GM12878 (cell line): ENCODE measurements around the gene MTSS2. TPM values are rescaled to one million over a fixed set of nuclear protein-coding genes. Genes with fewer than 3 reads are reported as not detected.

Experiments
- ATAC-seq: fragments of 200-7000 bp; cut with Tn5 transposase; 3 replicates; pipeline ENCODE4 v1.9.1; 2020; ENCODE audit warnings: mild to moderate bottlenecking, moderate library complexity
- BruUV-seq: library from RNA; stranded (reverse); fragments of 400-500 nt; replicated peaks from 2 replicates; lab custom pipeline; 2021; lab: Mats Ljungman, UMichigan
- CTCF ChIA-PET: fragments of 300-600 bp; sonication (Branson Sonifier 250); formaldehyde crosslinking; extraction: SDS; loops from one replicate; lab custom pipeline; 2021; ENCODE audit warnings: inconsistent platforms; lab: Yijun Ruan, JAX
- POLR2A ChIA-PET: fragments of 350-600 bp; formaldehyde crosslinking; extraction: SDS; loops from one replicate; lab custom pipeline; 2021; ENCODE audit warnings: inconsistent platforms; lab: Charles Lee
- RAD21 ChIA-PET: fragments of 300-600 bp; sonication (Branson Sonifier 250); formaldehyde crosslinking; loops from one replicate; lab custom pipeline; 2023; ENCODE audit warnings: antibody characterized with exemption; ENCODE audit not compliant: unreplicated experiment; lab: Charles Lee
- SMC1A ChIA-PET: fragments of 300-600 bp; sonication (Branson Sonifier 250); formaldehyde crosslinking; loops from one replicate; lab custom pipeline; 2023; ENCODE audit not compliant: unreplicated experiment, uncharacterized antibody; lab: Charles Lee
- DNase-seq: peaks from one replicate; pipeline ENCODE4 v3.0.0-alpha.2; 2011; ENCODE audit warnings: low read depth, low spot score
- FAIRE-seq: peaks from 3 replicates; lab custom pipeline; 2011; peaks lifted over from hg19 to GRCh38; lab: Jason Lieb, UNC
- H2AFZ ChIP-seq: 2 replicates; pipeline ENCODE4 v1.6.0; 2011; ENCODE audit warnings: low read depth, low read length, control low read depth; ENCODE audit not compliant: control insufficient read depth
- H3K27ac ChIP-seq: 2 replicates; pipeline ENCODE4 v1.5.1; 2011; ENCODE audit warnings: control low read depth; ENCODE audit not compliant: control insufficient read depth, insufficient read depth
- H3K27me3 ChIP-seq, 2 experiments: replicated peaks in 1 of 2; 2 replicates each; pipeline versions ENCODE4 v1.6.0 to v1.6.1; 2011; ENCODE audit warnings: low read length in 1 of 2; ENCODE audit not compliant: control insufficient read depth in 2 of 2, insufficient read depth in 2 of 2
- H3K36me3 ChIP-seq, 2 experiments: 2 replicates each; pipeline ENCODE4 v1.5.1; 2011; ENCODE audit warnings: low read length in 1 of 2; ENCODE audit not compliant: control insufficient read depth in 2 of 2, insufficient read depth in 2 of 2
- H3K4me1 ChIP-seq: 2 replicates; pipeline ENCODE4 v1.6.1; 2011; ENCODE audit warnings: mild to moderate bottlenecking, low read length, moderate library complexity, mixed read lengths; ENCODE audit not compliant: control insufficient read depth, insufficient read depth
- H3K4me2 ChIP-seq: 2 replicates; pipeline ENCODE4 v1.6.0; 2011; ENCODE audit warnings: control low read depth; ENCODE audit not compliant: control insufficient read depth, insufficient read depth
- H3K4me3 ChIP-seq: fragments of 200-600 bp; sonication (generic); 2 replicates; pipeline ENCODE4 v1.5.1; 2016
- H3K79me2 ChIP-seq: 2 replicates; pipeline ENCODE4 v1.6.0; 2011; ENCODE audit warnings: low read length; ENCODE audit not compliant: control insufficient read depth, insufficient read depth
- H3K9ac ChIP-seq: 2 replicates; pipeline ENCODE4 v1.8.0; 2011; ENCODE audit warnings: low read length, control low read depth, mixed read lengths; ENCODE audit not compliant: control insufficient read depth, insufficient read depth
- H3K9me3 ChIP-seq: replicated peaks from 3 replicates; pipeline ENCODE4 v1.5.1; 2011; ENCODE audit warnings: mild to moderate bottlenecking, low read length; ENCODE audit not compliant: control insufficient read depth, insufficient read depth
- H4K20me1 ChIP-seq: 2 replicates; pipeline ENCODE4 v1.6.0; 2011; ENCODE audit not compliant: control insufficient read depth, insufficient read depth
- BCL11A ChIP-seq: IDR thresholded peaks from 2 replicates; pipeline ENCODE4 v1.6.1; 2011; ENCODE audit warnings: low read depth, low read length
- E2F4 ChIP-seq: IDR thresholded peaks from 2 replicates; pipeline ENCODE4 v1.6.1; 2012; ENCODE audit warnings: low read depth, low read length, improper control_type of control experiment
- ESRRA ChIP-seq: IDR thresholded peaks from 2 replicates; pipeline ENCODE4 v1.6.1; 2012; ENCODE audit warnings: mild to moderate bottlenecking, low read length, improper control_type of control experiment
- IKZF2 ChIP-seq, 2 experiments: fragments of 450-650 bp; IDR thresholded peaks; 2 replicates each; pipeline ENCODE4 v1.6.1; 2017; ENCODE audit warnings: mild to moderate bottlenecking in 2 of 2, moderate library complexity in 2 of 2
- IRF4 ChIP-seq: IDR thresholded peaks from 2 replicates; pipeline ENCODE4 v1.6.1; 2011; ENCODE audit warnings: low read depth, low read length
- KDM1A ChIP-seq: fragments of 200-600 bp; sonication (generic); IDR thresholded peaks from 2 replicates; pipeline ENCODE4 v1.6.1; 2016; ENCODE audit warnings: borderline replicate concordance
- NFIC ChIP-seq: IDR thresholded peaks from 2 replicates; pipeline ENCODE4 v1.6.1; 2012; ENCODE audit warnings: low read depth, mild to moderate bottlenecking, inconsistent platforms, low read length, moderate library complexity
- NKRF ChIP-seq: fragments of 450-650 bp; conservative IDR thresholded peaks from 2 replicates; pipeline ENCODE4 v1.6.1; 2017; ENCODE audit warnings: mild to moderate bottlenecking, moderate library complexity
- PAX8 ChIP-seq: fragments of 450-650 bp; IDR thresholded peaks from 2 replicates; pipeline ENCODE4 v1.6.1; 2017; ENCODE audit warnings: mild to moderate bottlenecking, moderate library complexity
- PML ChIP-seq: IDR thresholded peaks from 2 replicates; pipeline ENCODE4 v1.6.1; 2012; ENCODE audit warnings: low read length, inconsistent platforms
- STAT3 ChIP-seq: IDR thresholded peaks from 2 replicates; pipeline ENCODE4 v1.6.1; 2011; ENCODE audit warnings: low read depth, low read length, improper control_type of control experiment
- TARDBP ChIP-seq: IDR thresholded peaks from 2 replicates; pipeline ENCODE4 v1.6.1; 2016; ENCODE audit warnings: borderline replicate concordance
- ZBTB4 ChIP-seq: fragments of 450-650 bp; formaldehyde crosslinking; IDR thresholded peaks from 2 replicates; pipeline ENCODE4 v1.4.0; 2022; ENCODE audit warnings: mild to moderate bottlenecking, moderate library complexity
- WGBS: methylation state at CpG from one replicate; pipeline ENCODE4 v1.1.6; 2016; ENCODE audit warnings: low lambda C conversion rate; ENCODE audit not compliant: insufficient replicate concordance, insufficient coverage; ENCODE audit errors: missing lambda C conversion rate; 5-methylcytosine and 5-hydroxymethylcytosine counted together
- in situ Hi-C: fragments of 300-500 bp; cut with MboI; formaldehyde crosslinking; loops from 9 replicates; pipeline ENCODE4 v1.14.3; 2018; ENCODE audit warnings: mixed read lengths
- intact Hi-C: fragments of 100-400 bp; cut with micrococcal nuclease; formaldehyde crosslinking; loops from one replicate; pipeline ENCODE4 v1.14.2; 2022; ENCODE audit not compliant: unreplicated experiment
- polyA plus RNA-seq, 11 experiments: library from polyadenylated mRNA; depleted of rRNA in 4 of 11; unstranded in 6 of 11; stranded (reverse) in 5 of 11; fragments of >200 nt; fragmentation: Nextera tagmentation in 4 of 11; fragmentation: Illumina TruSeq in 1 of 11; extraction: Ambion mirVana in 4 of 11; extraction: Trizol in 1 of 11; gene quantifications; 1 replicate in 1 of 11; 2 replicates in 10 of 11; pipeline versions ENCODE4 v1.2.1 to v1.2.3, GENCODE V29; 2011 to 2016; ENCODE audit warnings: inconsistent platforms in 2 of 11, missing spikeins in 2 of 11, low read depth in 1 of 11
- total RNA-seq, 4 experiments: library from RNA; depleted of rRNA in 3 of 4; stranded (reverse); fragments of >200 nt in 3 of 4; fragmentation: Illumina TruSeq in 1 of 4; extraction: Trizol in 1 of 4; gene quantifications; 2 replicates each; pipeline versions ENCODE4 v1.2.1 to v1.2.3, GENCODE V29; 2013 to 2021

The MTSS2 gene
- total and polyA plus RNA-seq, 10 of the 15 experiments (the other 5 are each of a cell fraction or from before 2014, with no cell fraction given) = under 0.01 to 0.51 (median 0.14) TPM; not detected in 4

GRCh38 chr16:70713342-70713741, 27.5 kb upstream of the MTSS2 start:
- 60% methylated on average over 5 of the region's 5 CpGs for WGBS
- Histone ChIP-seq H3K9ac (no peak overlapping the region), H4K20me1 (no peaks in the 10 kb centered on the region), H3K4me2 (no peak overlapping the region), H3K79me2 (no peaks in the 10 kb centered on the region), H2AFZ (no peak overlapping the region), H3K4me1 (no peaks in the 10 kb centered on the region), H3K4me3 (no peak overlapping the region), H3K27ac (no peak overlapping the region), H3K9me3 (no peaks in the 10 kb centered on the region), H3K27me3 (no peaks in the 10 kb centered on the region), H3K36me3 (peaks cover 2% of the 10 kb centered on the region in 2 experiments; a peak in 2 of 4 replicates)
- ChIA-PET CTCF (no interaction called here), RAD21 (no interaction called here), POLR2A (no interaction called here), SMC1A (no interaction called here)
- TF ChIP-seq ESRRA (no peak), NFIC (no peak), E2F4 (no peak), PAX8 (no peak)
- ATAC-seq (no peak), DNase-seq (no peak), FAIRE-seq (no peak)
- in situ Hi-C loops (no loop called here), intact Hi-C loops (no loop called here)
- BruUV-seq = no TSS peak

GRCh38 chr16:70712942-70713341, 27.1 kb upstream of the MTSS2 start:
- ChIA-PET CTCF (no interaction called here), SMC1A (no interaction called here), RAD21 (no interaction called here), POLR2A (no interaction called here)
- no peaks in the 10 kb centered on the region for H4K20me1 ChIP-seq
- H3K9ac ChIP-seq = no peak overlapping the region
- H2AFZ ChIP-seq = no peak overlapping the region
- H3K27me3 ChIP-seq = no peaks in the 10 kb centered on the region
- in situ Hi-C loops = no loop called here
- ATAC-seq (no peak), DNase-seq (no peak), FAIRE-seq (no peak)
- H3K4me1 ChIP-seq = no peaks in the 10 kb centered on the region
- WGBS = 86% methylated on average over 12 of the region's 12 CpGs
- no peaks in the 10 kb centered on the region for H3K9me3 ChIP-seq
- no TSS peak for BruUV-seq
- no peak overlapping the region for H3K4me3 ChIP-seq
- no peaks in the 10 kb centered on the region for H3K79me2 ChIP-seq
- H3K36me3 ChIP-seq = peaks cover 2 to 5% of the 10 kb centered on the region in 2 experiments; a peak in 2 of 4 replicates
- intact Hi-C loops = no loop called here
- no peak overlapping the region for H3K27ac ChIP-seq
- H3K4me2 ChIP-seq = no peak overlapping the region
- TF ChIP-seq PML (no peak), IKZF2 (IDR thresholded peaks at IDR 0.05) (no peak), BCL11A (no peak), NKRF (no peak), ZBTB4 (CRISPR knock-in tag) (no peak), STAT3 (no peak), TARDBP (no peak), IRF4 (no peak), KDM1A (no peak)
